Rectal smooth muscle tissue (tissue), 1 donor: Measurements from ENCODE around the gene CNPPD1.

Experiments used
- H3K27ac ChIP-seq: one replicate; pipeline ENCODE4 v1.7.0; 2013; ENCODE audit warnings: low read depth, low read length, inconsistent platforms
- H3K27me3 ChIP-seq: one replicate; pipeline ENCODE4 v1.7.0; 2013; ENCODE audit warnings: low read length; ENCODE audit not compliant: control insufficient read depth, insufficient read depth
- H3K36me3 ChIP-seq: one replicate; pipeline ENCODE4 v1.7.0; 2013; ENCODE audit warnings: low read length; ENCODE audit not compliant: control insufficient read depth, insufficient read depth
- H3K4me1 ChIP-seq: one replicate; pipeline ENCODE4 v1.7.0; 2013; ENCODE audit warnings: low read length; ENCODE audit not compliant: control insufficient read depth, insufficient read depth
- H3K4me3 ChIP-seq: one replicate; pipeline ENCODE4 v1.7.0; 2013; ENCODE audit warnings: low read length
- H3K9ac ChIP-seq: one replicate; pipeline ENCODE4 v1.7.0; 2013; ENCODE audit warnings: low read length

The CNPPD1 gene

GRCh38 chr2:219176818-219177551, at the start of gene CNPPD1:
TSS of gene CNPPD1 (minus strand) at chr2:219176925. CDS start at chr2:219176828, 97 bp downstream.
- Histone ChIP-seq H3K4me1 (peaks cover 14% of the 10 kb centered on the region), H3K27me3 (no peaks in the 10 kb centered on the region), H3K9ac (peak within 1 kb of the TSS; percentile 91), H3K4me3 (peak within 1 kb of the TSS; percentile 85), H3K27ac (peak within 1 kb of the TSS; percentile 98), H3K36me3 (peaks cover 30% of the 10 kb centered on the region)

GRCh38 chr2:219225350-219225749, 48.6 kb upstream of the CNPPD1 start:
- no peak overlapping the region for H3K27ac ChIP-seq
- H3K36me3 ChIP-seq, result peaks cover 46% of the 10 kb centered on the region
- H3K9ac ChIP-seq, result no peak overlapping the region
- H3K4me3 ChIP-seq, result no peak overlapping the region
- no peaks in the 10 kb centered on the region for H3K27me3 ChIP-seq
- peaks cover 12% of the 10 kb centered on the region for H3K4me1 ChIP-seq

- Histone ChIP-seq H3K4me1 (peaks cover 19% of the 10 kb centered on the region), H3K27me3 (no peaks in the 10 kb centered on the region), H3K9ac (no peak overlapping the region)
Measured at GRCh38 chr2:219223831-219224610, 47.3 kb upstream of the CNPPD1 start.

GRCh38 chr2:219221957-219222518, 45.3 kb upstream of the CNPPD1 start:
- Histone ChIP-seq H3K4me1 (peaks cover 12% of the 10 kb centered on the region), H3K36me3 (peaks cover 50% of the 10 kb centered on the region)

More at GRCh38 chr2:219223831-219224610, 47.3 kb upstream of the CNPPD1 start:
- Histone ChIP-seq H3K4me3 (no peak overlapping the region), H3K27ac (no peak overlapping the region), H3K36me3 (peaks cover 50% of the 10 kb centered on the region)

GRCh38 chr2:219220652-219221402, 44.1 kb upstream of the CNPPD1 start:
- no peak overlapping the region for H3K4me3 ChIP-seq
- peaks cover 50% of the 10 kb centered on the region for H3K36me3 ChIP-seq
- no peaks in the 10 kb centered on the region for H3K27me3 ChIP-seq
- H3K9ac ChIP-seq, result no peak overlapping the region
- H3K27ac ChIP-seq, result no peak overlapping the region
- peaks cover 12% of the 10 kb centered on the region for H3K4me1 ChIP-seq

More at GRCh38 chr2:219221957-219222518, 45.3 kb upstream of the CNPPD1 start:
- Histone ChIP-seq H3K27ac (no peak overlapping the region), H3K27me3 (no peaks in the 10 kb centered on the region), H3K9ac (no peak overlapping the region), H3K4me3 (no peak overlapping the region)

GRCh38 chr2:219219784-219220532, 43.2 kb upstream of the CNPPD1 start:
- Histone ChIP-seq H3K4me1 (peaks cover 12% of the 10 kb centered on the region), H3K27me3 (no peaks in the 10 kb centered on the region), H3K4me3 (no peak overlapping the region), H3K36me3 (peaks cover 42% of the 10 kb centered on the region), H3K27ac (no peak overlapping the region), H3K9ac (no peak overlapping the region)

GRCh38 chr2:219218732-219219701, 42.3 kb upstream of the CNPPD1 start, which contains the start of gene ABCB6:
TSS of gene ABCB6 (minus strand) at chr2:219218958. CDS start at chr2:219218673, 285 bp downstream.
- peaks cover 12% of the 10 kb centered on the region for H3K4me1 ChIP-seq
- H3K36me3 ChIP-seq, result peaks cover 41% of the 10 kb centered on the region
- peak within 1 kb of the TSS; percentile 27 for H3K4me3 ChIP-seq
- no peaks in the 10 kb centered on the region for H3K27me3 ChIP-seq
- H3K27ac ChIP-seq, result peak within 1 kb of the TSS; percentile 74
- peak within 1 kb of the TSS; percentile 1 for H3K9ac ChIP-seq

- Histone ChIP-seq H3K36me3 (peaks cover 34% of the 10 kb centered on the region), H3K9ac (no peak overlapping the region), H3K4me3 (peak overlapping the region; percentile 27), H3K4me1 (peaks cover 12% of the 10 kb centered on the region), H3K27ac (peak overlapping the region; percentile 74), H3K27me3 (no peaks in the 10 kb centered on the region)
Measured at GRCh38 chr2:219218217-219218731, 41.5 kb upstream of the CNPPD1 start.

- Histone ChIP-seq H3K4me1 (peaks cover 12% of the 10 kb centered on the region), H3K9ac (no peak overlapping the region), H3K36me3 (peaks cover 20% of the 10 kb centered on the region), H3K27ac (no peak overlapping the region), H3K4me3 (no peak overlapping the region), H3K27me3 (no peaks in the 10 kb centered on the region)
Measured at GRCh38 chr2:219216535-219216915, 39.8 kb upstream of the CNPPD1 start.

- Histone ChIP-seq H3K4me1 (peaks cover 12% of the 10 kb centered on the region), H3K9ac (no peak overlapping the region), H3K27ac (no peak overlapping the region), H3K36me3 (peaks cover 15% of the 10 kb centered on the region), H3K4me3 (no peak overlapping the region), H3K27me3 (no peaks in the 10 kb centered on the region)
Measured at GRCh38 chr2:219215871-219216534, 39.3 kb upstream of the CNPPD1 start.
